WERI-Rb-1 (cell line): ENCODE data around the gene TRANK1.
"Not testable (repeated sequence)": the region's sequence is repeated elsewhere in the genome, so short reads cannot be mapped to it uniquely, and the experiment has no call there.

ENCODE experiments used
- DNase-seq: peaks from one replicate; pipeline ENCODE4 v3.0.0-alpha.2; 2020
- H3K27ac ChIP-seq: fragments of 250-450 bp; sonication (Bioruptor Pico); 2 replicates; pipeline ENCODE4 v1.5.1; 2020; ENCODE audit warnings: mild to moderate bottlenecking, moderate library complexity
- H3K27me3 ChIP-seq: fragments of 250-450 bp; sonication (Bioruptor Pico); 2 replicates; pipeline ENCODE4 v1.5.1; 2021; ENCODE audit warnings: mild to moderate bottlenecking, low read depth, moderate library complexity; ENCODE audit not compliant: insufficient read depth, severe bottlenecking
- H3K36me3 ChIP-seq: fragments of 250-450 bp; sonication (Bioruptor Pico); 2 replicates; pipeline ENCODE4 v1.5.1; 2020; ENCODE audit warnings: mild to moderate bottlenecking, moderate library complexity
- H3K4me3 ChIP-seq: 2 replicates; pipeline ENCODE4 v1.5.1; 2011; ENCODE audit warnings: low read depth, mild to moderate bottlenecking, control low read depth, low read length
- H3K9me3 ChIP-seq: fragments of 250-450 bp; sonication (Bioruptor Pico); 2 replicates; pipeline ENCODE4 v1.5.1; 2021; ENCODE audit warnings: mild to moderate bottlenecking, moderate library complexity; ENCODE audit not compliant: severe bottlenecking
- TF ChIP-seq, protein P1 (sequence below): IDR thresholded peaks from 2 replicates; pipeline ENCODE4 v1.5.1; 2011; ENCODE audit warnings: low read depth, mild to moderate bottlenecking, control low read depth, inconsistent platforms, low read length

Gene TRANK1

GRCh38 chr3:36893826-36894225 lies 51.0 kb downstream of the TRANK1 start:
- TF ChIP-seq, protein P1, sequence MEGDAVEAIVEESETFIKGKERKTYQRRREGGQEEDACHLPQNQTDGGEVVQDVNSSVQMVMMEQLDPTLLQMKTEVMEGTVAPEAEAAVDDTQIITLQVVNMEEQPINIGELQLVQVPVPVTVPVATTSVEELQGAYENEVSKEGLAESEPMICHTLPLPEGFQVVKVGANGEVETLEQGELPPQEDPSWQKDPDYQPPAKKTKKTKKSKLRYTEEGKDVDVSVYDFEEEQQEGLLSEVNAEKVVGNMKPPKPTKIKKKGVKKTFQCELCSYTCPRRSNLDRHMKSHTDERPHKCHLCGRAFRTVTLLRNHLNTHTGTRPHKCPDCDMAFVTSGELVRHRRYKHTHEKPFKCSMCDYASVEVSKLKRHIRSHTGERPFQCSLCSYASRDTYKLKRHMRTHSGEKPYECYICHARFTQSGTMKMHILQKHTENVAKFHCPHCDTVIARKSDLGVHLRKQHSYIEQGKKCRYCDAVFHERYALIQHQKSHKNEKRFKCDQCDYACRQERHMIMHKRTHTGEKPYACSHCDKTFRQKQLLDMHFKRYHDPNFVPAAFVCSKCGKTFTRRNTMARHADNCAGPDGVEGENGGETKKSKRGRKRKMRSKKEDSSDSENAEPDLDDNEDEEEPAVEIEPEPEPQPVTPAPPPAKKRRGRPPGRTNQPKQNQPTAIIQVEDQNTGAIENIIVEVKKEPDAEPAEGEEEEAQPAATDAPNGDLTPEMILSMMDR, result no peak
- Histone ChIP-seq H3K27me3 (no peaks in the 10 kb centered on the region), H3K36me3 (no peaks in the 10 kb centered on the region), H3K4me3 (no peak overlapping the region), H3K9me3 (no peaks in the 10 kb centered on the region), H3K27ac (no peak overlapping the region)
- no peak for DNase-seq

DNA sequence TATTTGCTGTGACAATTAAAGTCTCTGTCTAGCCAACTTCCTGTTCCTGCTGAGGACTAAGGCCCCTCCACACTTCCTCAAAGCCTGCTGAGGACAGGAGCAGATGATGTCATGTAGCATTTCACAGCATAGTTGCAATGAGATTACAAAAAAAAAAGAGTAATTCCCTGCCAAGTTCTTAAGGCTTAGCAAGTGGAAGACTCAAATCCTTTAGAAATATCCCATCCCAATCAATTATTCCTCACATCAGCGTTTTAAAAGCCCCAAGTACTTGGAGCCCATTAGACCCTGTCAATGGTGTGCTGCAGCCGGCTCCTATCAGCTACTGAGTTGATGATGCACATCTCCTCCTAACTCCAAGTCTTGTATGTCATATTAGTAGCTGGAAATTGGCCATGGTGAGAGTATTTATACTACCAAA lies 51.7 kb downstream of the TRANK1 start:
- TF ChIP-seq, protein P1, result no peak
- H3K36me3 ChIP-seq, result no peaks in the 10 kb centered on the region
- no peaks in the 10 kb centered on the region for H3K9me3 ChIP-seq
- H3K4me3 ChIP-seq, result no peak overlapping the region
- H3K27ac ChIP-seq, result no peak overlapping the region
- no peak for DNase-seq
- no peaks in the 10 kb centered on the region for H3K27me3 ChIP-seq

- Histone ChIP-seq H3K27ac (no peak overlapping the region), H3K9me3 (no peaks in the 10 kb centered on the region), H3K4me3 (no peak overlapping the region), H3K36me3 (no peaks in the 10 kb centered on the region), H3K27me3 (no peaks in the 10 kb centered on the region)
- TF ChIP-seq, protein P1, result no peak
- no peak for DNase-seq
Measured at GRCh38 chr3:36892457-36893136, 52.3 kb downstream of the TRANK1 start.

GRCh38 chr3:36891701-36892160 lies 53.1 kb downstream of the TRANK1 start:
- Histone ChIP-seq H3K27me3 (no peaks in the 10 kb centered on the region), H3K36me3 (no peaks in the 10 kb centered on the region), H3K9me3 (no peaks in the 10 kb centered on the region), H3K4me3 (no peak overlapping the region), H3K27ac (no peak overlapping the region)
- TF ChIP-seq, protein P1, result no peak
- DNase-seq, result no peak

DNA sequence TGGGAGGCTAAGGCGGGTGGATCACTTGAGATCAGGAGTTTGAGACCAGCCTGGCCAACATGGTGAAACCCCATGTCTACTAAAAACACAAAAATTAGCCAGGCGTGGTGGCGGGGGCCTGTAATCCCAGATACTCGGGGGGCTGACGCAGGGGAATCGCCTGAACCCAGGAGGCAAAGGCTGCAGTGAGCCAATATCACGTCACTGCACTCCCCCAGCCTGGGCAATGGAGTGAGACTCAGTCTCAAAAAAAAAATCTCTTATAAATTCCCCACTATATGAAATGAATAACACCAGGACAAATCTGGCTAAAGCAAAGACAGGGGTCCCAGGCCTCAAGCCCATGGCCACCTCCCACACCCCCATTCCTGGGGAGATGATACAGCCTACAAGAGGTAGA lies 53.8 kb downstream of the TRANK1 start:
- not testable (repeated sequence) for H3K27me3 ChIP-seq, H3K27ac ChIP-seq, DNase-seq, H3K9me3 ChIP-seq, H3K4me3 ChIP-seq, H3K36me3 ChIP-seq

DNA sequence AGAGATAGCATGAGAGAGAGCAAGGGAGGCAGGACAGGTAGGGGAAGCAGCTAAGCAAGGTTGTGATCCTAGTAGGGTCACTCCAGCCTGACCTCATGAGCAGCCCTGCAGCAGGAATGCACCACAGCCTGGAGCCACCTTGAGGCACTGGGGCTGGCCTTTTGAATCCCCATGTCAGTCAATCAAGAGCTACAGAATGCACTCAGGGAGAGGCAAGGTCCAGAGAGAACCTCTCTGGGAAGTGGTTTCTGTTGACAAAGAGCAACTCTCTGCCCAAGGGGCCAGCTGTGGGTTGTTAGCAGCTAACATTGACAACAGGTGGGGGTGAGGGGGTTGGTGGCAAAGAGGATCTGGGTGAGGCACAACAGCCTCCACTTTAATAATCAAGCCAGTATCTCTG lies 54.6 kb downstream of the TRANK1 start:
- TF ChIP-seq, protein P1, result no peak
- Histone ChIP-seq H3K27ac (no peak overlapping the region), H3K9me3 (no peaks in the 10 kb centered on the region), H3K4me3 (no peak overlapping the region), H3K36me3 (no peaks in the 10 kb centered on the region), H3K27me3 (no peaks in the 10 kb centered on the region)
- DNase-seq, result no peak
